Hepatocyte (in vitro differentiated cells): ENCODE data around the gene RUNX3. TPM values are rescaled to one million over a fixed set of nuclear protein-coding genes. Genes with fewer than 3 reads are reported as not detected.

Experiments used
- DNase-seq: peaks from one replicate; pipeline ENCODE4 v3.0.0-alpha.2; 2016; ENCODE audit warnings: low spot score
- H2AFZ ChIP-seq: fragments of 200-600 bp; sonication (generic); 2 replicates; pipeline ENCODE4 v1.6.0; 2016; ENCODE audit warnings: antibody characterized with exemption, mild to moderate bottlenecking
- H3K27ac ChIP-seq: fragments of 200-600 bp; sonication (generic); 2 replicates; pipeline ENCODE4 v1.5.1; 2016; ENCODE audit warnings: mild to moderate bottlenecking
- H3K27me3 ChIP-seq: fragments of 200-600 bp; sonication (generic); 2 replicates; pipeline ENCODE4 v1.6.1; 2016
- H3K36me3 ChIP-seq: fragments of 200-600 bp; sonication (generic); replicated peaks from 2 replicates; pipeline ENCODE4 v1.5.1; 2016; ENCODE audit warnings: low read depth; ENCODE audit not compliant: insufficient read depth
- H3K4me1 ChIP-seq: fragments of 200-600 bp; sonication (generic); 2 replicates; pipeline ENCODE4 v1.5.1; 2016; ENCODE audit warnings: mild to moderate bottlenecking, moderate library complexity; ENCODE audit not compliant: insufficient read depth
- H3K4me2 ChIP-seq: fragments of 200-600 bp; sonication (generic); 2 replicates; pipeline ENCODE4 v1.6.0; 2016
- H3K4me3 ChIP-seq: fragments of 200-600 bp; sonication (generic); 2 replicates; pipeline ENCODE4 v1.5.1; 2016; ENCODE audit warnings: mild to moderate bottlenecking
- H3K79me2 ChIP-seq: fragments of 200-600 bp; sonication (generic); 2 replicates; pipeline ENCODE4 v1.6.0; 2017; ENCODE audit warnings: mild to moderate bottlenecking
- H3K9me2 ChIP-seq: fragments of 200-600 bp; sonication (generic); replicated peaks from 2 replicates; pipeline ENCODE4 v1.6.0; 2017; ENCODE audit warnings: mild to moderate bottlenecking; ENCODE audit not compliant: insufficient read depth
- H3K9me3 ChIP-seq: fragments of 200-600 bp; sonication (generic); 2 replicates; pipeline ENCODE4 v1.5.1; 2016; ENCODE audit warnings: low read depth, mild to moderate bottlenecking
- H4K20me1 ChIP-seq: fragments of 200-600 bp; sonication (generic); 2 replicates; pipeline ENCODE4 v1.6.0; 2016; ENCODE audit warnings: mild to moderate bottlenecking; ENCODE audit not compliant: insufficient read depth, poor library complexity, severe bottlenecking
- CTCF ChIP-seq: fragments of 200-600 bp; sonication (generic); IDR thresholded peaks from 2 replicates; pipeline ENCODE4 v1.5.1; 2016; ENCODE audit warnings: antibody characterized with exemption, mild to moderate bottlenecking; ENCODE audit not compliant: poor library complexity
- EZH2 ChIP-seq: fragments of 200-600 bp; sonication (generic); IDR thresholded peaks from 2 replicates; pipeline ENCODE4 v1.6.1; 2016; ENCODE audit warnings: antibody characterized with exemption, mild to moderate bottlenecking, borderline replicate concordance
- EZH2phosphoT487 ChIP-seq: fragments of 200-600 bp; sonication (generic); IDR thresholded peaks from one replicate; pipeline ENCODE4 v1.6.1; 2018; ENCODE audit warnings: antibody characterized with exemption, mild to moderate bottlenecking, low read depth, moderate library complexity; ENCODE audit not compliant: unreplicated experiment, severe bottlenecking
- WGBS: methylation state at CpG from one replicate; pipeline ENCODE4 v1.1.6; 2016; ENCODE audit warnings: low lambda C conversion rate; ENCODE audit errors: missing lambda C conversion rate; 5-methylcytosine and 5-hydroxymethylcytosine counted together
- polyA plus RNA-seq: library from polyadenylated mRNA; unstranded; fragments of >200 nt; fragmentation: Nextera tagmentation; extraction: Ambion mirVana; gene quantifications from 2 replicates; pipeline ENCODE4 v1.2.1, GENCODE V29; 2016
- total RNA-seq: library from RNA; depleted of rRNA; stranded (reverse); fragments of >200 nt; gene quantifications from 2 replicates; pipeline ENCODE4 v1.2.3, GENCODE V29; 2014

The RUNX3 gene
- total and polyA plus RNA-seq, 2 experiments from 2014 or later: 0.13 to 0.16 TPM

- DNase-seq: no peak
- Histone ChIP-seq H3K9me3 (no peaks in the 10 kb centered on the region), H3K27ac (no peak overlapping the region), H2AFZ (no peak overlapping the region), H3K79me2 (no peaks in the 10 kb centered on the region), H4K20me1 (no peaks in the 10 kb centered on the region), H3K27me3 (no peaks in the 10 kb centered on the region), H3K36me3 (no peaks in the 10 kb centered on the region), H3K9me2 (no peaks in the 10 kb centered on the region), H3K4me3 (no peak overlapping the region), H3K4me2 (no peak overlapping the region), H3K4me1 (peaks cover 8% of the 10 kb centered on the region)
- no peak for TF ChIP-seq CTCF
- no peak for TF ChIP-seq EZH2phosphoT487
- TF ChIP-seq EZH2: no peak
- WGBS: 91% methylated on average over 12 of the region's 12 CpGs
Measured at GRCh38 chr1:24900985-24901781, 28.9 kb downstream of the RUNX3 start.

GRCh38 chr1:24900486-24900849 lies 29.6 kb downstream of the RUNX3 start:
- H3K27me3 ChIP-seq: no peaks in the 10 kb centered on the region
- H3K4me1 ChIP-seq: peaks cover 8% of the 10 kb centered on the region
- no peak overlapping the region for H3K27ac ChIP-seq
- DNase-seq: no peak
- H3K36me3 ChIP-seq: no peaks in the 10 kb centered on the region
- no peaks in the 10 kb centered on the region for H3K9me3 ChIP-seq
- TF ChIP-seq CTCF: no peak
- TF ChIP-seq EZH2phosphoT487: no peak
- TF ChIP-seq EZH2: no peak
- no peak overlapping the region for H3K4me2 ChIP-seq
- H3K9me2 ChIP-seq: no peaks in the 10 kb centered on the region
- no peak overlapping the region for H3K4me3 ChIP-seq
- no peaks in the 10 kb centered on the region for H3K79me2 ChIP-seq
- 79% methylated on average over 9 of the region's 9 CpGs for WGBS
- no peak overlapping the region for H2AFZ ChIP-seq
- no peaks in the 10 kb centered on the region for H4K20me1 ChIP-seq

GRCh38 chr1:24899581-24900485 lies 30.2 kb downstream of the RUNX3 start:
- 80% methylated on average over 14 of the region's 14 CpGs for WGBS
- Histone ChIP-seq H3K4me2 (no peak overlapping the region), H3K9me3 (no peaks in the 10 kb centered on the region), H4K20me1 (no peaks in the 10 kb centered on the region), H3K27me3 (no peaks in the 10 kb centered on the region), H3K79me2 (no peaks in the 10 kb centered on the region), H3K9me2 (no peaks in the 10 kb centered on the region), H3K4me1 (peaks cover 8% of the 10 kb centered on the region), H3K4me3 (no peak overlapping the region), H2AFZ (no peak overlapping the region), H3K27ac (no peak overlapping the region), H3K36me3 (no peaks in the 10 kb centered on the region)
- DNase-seq: no peak
- TF ChIP-seq EZH2 (no peak), EZH2phosphoT487 (no peak), CTCF (no peak)
